ENCODE results near the gene HMCN2.

The HMCN2 gene

DNA sequence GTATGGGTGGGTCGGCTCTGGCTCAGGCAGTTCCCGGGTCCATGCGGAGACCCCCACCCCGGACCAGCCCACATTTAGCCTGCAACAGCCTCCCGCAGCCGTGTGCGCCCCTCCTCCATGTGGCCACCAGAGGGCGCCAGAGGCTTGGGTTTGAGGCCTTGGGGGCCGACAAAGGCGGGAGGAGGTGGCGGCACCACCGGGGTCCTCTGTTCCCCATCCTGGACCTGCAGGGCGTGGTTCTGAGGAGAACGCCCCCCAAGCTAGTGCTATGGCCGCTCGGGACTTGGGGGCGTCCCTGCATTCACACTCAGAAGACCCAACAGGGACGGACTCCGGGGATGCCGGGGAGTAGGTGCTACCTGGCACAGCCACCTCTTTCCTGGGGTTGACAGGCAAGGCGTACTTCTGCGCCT lies 195.7 kb downstream of the HMCN2 start:
- in situ Hi-C loops (cut with MboI; ENCODE audit: low pct_unique_long_range_greater_than_20kb, low sequenced_read_pairs, unreplicated experiment), result no loop called here
- peak; percentile 87 for DNase-seq (ENCODE audit: low spot score)
- peak; percentile 93 for TF ChIP-seq CTCF (IDR thresholded peaks at IDR 0.05; ENCODE audit: extremely low read depth, insufficient read depth, missing control alignments)

DNA sequence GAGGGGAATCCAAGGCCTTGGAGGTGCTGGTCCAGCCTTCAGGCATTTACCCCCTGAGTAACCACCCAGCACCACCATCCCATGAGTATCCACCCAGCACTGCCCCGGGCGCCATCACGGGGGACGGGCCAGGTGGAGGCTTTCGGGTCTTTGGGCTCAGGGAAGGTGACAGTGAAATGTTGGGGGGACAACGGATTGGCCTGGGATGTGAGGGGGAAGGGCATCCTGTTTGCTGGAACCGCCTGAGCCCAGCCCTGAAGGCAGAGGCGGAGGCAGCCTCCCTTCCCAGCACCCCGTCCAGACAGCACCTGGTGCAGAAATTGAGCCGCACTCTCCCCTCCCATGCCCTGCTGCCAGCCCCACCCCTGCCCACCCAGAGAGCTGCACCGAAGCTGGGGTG lies 196.2 kb downstream of the HMCN2 start:
- in situ Hi-C loops (cut with MboI; ENCODE audit: low pct_unique_long_range_greater_than_20kb, low sequenced_read_pairs, unreplicated experiment), result no loop called here

DNA sequence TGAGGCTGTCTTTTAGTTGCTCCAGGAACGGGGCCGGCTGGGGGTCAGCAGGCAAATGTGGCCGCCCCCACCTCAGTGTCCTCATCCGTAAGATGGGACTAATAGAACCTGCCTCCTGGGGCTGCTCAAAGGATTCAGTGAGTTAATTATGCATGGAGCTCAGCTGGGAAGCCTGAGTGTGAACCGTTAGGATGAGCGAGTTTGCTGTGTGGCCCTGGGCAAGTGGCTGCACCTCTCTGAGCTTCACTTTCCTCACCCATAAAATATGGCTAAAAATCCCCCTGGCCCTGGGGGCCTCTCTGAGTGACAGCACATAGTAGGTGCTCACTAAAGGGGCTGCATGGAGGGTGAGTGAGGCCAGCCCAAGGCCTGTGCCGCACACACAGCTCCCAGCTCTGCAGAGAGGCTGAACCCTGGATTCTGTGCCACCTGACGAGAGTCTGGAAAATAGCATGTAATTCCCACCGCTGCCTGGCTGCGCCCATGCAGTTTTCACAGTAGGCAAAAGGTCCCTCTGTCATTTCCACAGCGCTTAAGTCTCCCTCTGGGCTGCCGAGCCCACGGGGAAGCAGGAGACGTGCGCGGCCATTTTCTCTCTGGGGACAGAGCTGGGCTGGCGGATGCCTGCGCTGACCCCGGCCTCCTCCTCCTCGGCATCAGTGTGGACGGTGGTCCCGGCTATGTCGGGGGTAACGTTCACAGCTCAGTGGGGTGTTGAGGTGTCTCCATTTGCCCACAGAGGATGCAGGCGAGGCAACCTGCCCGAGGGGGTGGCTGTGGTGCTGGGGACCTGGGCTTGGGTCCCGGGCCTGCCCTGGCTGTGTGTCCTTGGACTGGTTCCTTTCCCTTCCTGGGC lies 197.4 kb downstream of the HMCN2 start:
- DNase-seq (ENCODE audit: low spot score), result no peak
- no peak for TF ChIP-seq CTCF (IDR thresholded peaks at IDR 0.05; ENCODE audit: extremely low read depth, insufficient read depth, missing control alignments)
- in situ Hi-C loops (cut with MboI; ENCODE audit: low pct_unique_long_range_greater_than_20kb, low sequenced_read_pairs, unreplicated experiment), result no loop called here

More for the DNA sequence above, 196.2 kb downstream of the HMCN2 start:
- no peak for DNase-seq (ENCODE audit: low spot score)
- TF ChIP-seq CTCF (IDR thresholded peaks at IDR 0.05; ENCODE audit: extremely low read depth, insufficient read depth, missing control alignments), result no peak

GRCh38 chr9:130463763-130464745 lies 198.5 kb downstream of the HMCN2 start:
- in situ Hi-C loops (cut with MboI; ENCODE audit: low pct_unique_long_range_greater_than_20kb, low sequenced_read_pairs, unreplicated experiment), result no loop called here
- TF ChIP-seq CTCF (IDR thresholded peaks at IDR 0.05; ENCODE audit: extremely low read depth, insufficient read depth, missing control alignments), result no peak
- DNase-seq (ENCODE audit: low spot score), result no peak

- in situ Hi-C loops (cut with MboI; ENCODE audit: low pct_unique_long_range_greater_than_20kb, low sequenced_read_pairs, unreplicated experiment), result no loop called here
- DNase-seq (ENCODE audit: low spot score), result no peak
- no peak for TF ChIP-seq CTCF (IDR thresholded peaks at IDR 0.05; ENCODE audit: extremely low read depth, insufficient read depth, missing control alignments)
These were observed 200.0 kb downstream of the HMCN2 start for GRCh38 chr9:130465383-130466096.

All from GM13977 (cell line).